Sigmoid colon (tissue), 7 donors: ENCODE results near the gene LAMC1. TPM values are rescaled to one million over a fixed set of nuclear protein-coding genes. Genes with fewer than 3 reads are reported as not detected.

ENCODE experiments used
- DNase-seq: peaks from one replicate; pipeline ENCODE4 v3.0.0-alpha.2; 2019
- H3K27ac ChIP-seq, 4 donors: fragments of 200-600 bp; sonication (generic); one replicate each; pipeline ENCODE4 v1.5.1; 2016 to 2019; ENCODE audit warnings: mild to moderate bottlenecking in 1 of 4
- H3K27me3 ChIP-seq, 3 donors: fragments of 200-600 bp; sonication (generic); one replicate each; pipeline ENCODE4 v1.5.1; 2019; ENCODE audit warnings: mild to moderate bottlenecking in 1 of 3
- H3K36me3 ChIP-seq, 4 donors: fragments of 200-600 bp; sonication (generic); one replicate each; pipeline ENCODE4 v1.5.1; 2016 to 2019
- H3K4me1 ChIP-seq, 4 donors: fragments of 200-600 bp; sonication (generic); one replicate each; pipeline ENCODE4 v1.5.1; 2017 to 2019
- H3K4me3 ChIP-seq, 4 donors: fragments of 200-600 bp; sonication (generic); one replicate each; pipeline ENCODE4 v1.5.1; 2017 to 2019; ENCODE audit warnings: mild to moderate bottlenecking in 2 of 4, moderate library complexity in 1 of 4
- H3K9me3 ChIP-seq, 4 donors: fragments of 200-600 bp in 3 of 4; sonication (generic) in 3 of 4; one replicate each; pipeline versions ENCODE4 v1.5.1 to v1.6.1; 2013 to 2019
- EP300 ChIP-seq, 4 donors: sonication (generic); formaldehyde crosslinking; IDR thresholded peaks; one replicate each; pipeline ENCODE4 v1.6.1; 2017; ENCODE audit warnings: antibody characterized with exemption in 4 of 4
- POLR2A ChIP-seq, 2 donors: fragments of 450-650 bp; IDR thresholded peaks; one replicate each; pipeline ENCODE4 v1.6.1; 2016; ENCODE audit warnings: antibody characterized with exemption in 2 of 2, mild to moderate bottlenecking in 2 of 2, moderate library complexity in 2 of 2
- POLR2AphosphoS5 ChIP-seq, 4 donors: sonication (generic); formaldehyde crosslinking; IDR thresholded peaks; one replicate each; pipeline ENCODE4 v1.6.1; 2017; ENCODE audit warnings: antibody characterized with exemption in 4 of 4
- WGBS, 2 donors: extraction: QIAGEN DNeasy Blood & Tissue Kit; methylation state at CpG; one replicate each; pipeline ENCODE4 v1.1.7; 2013; 5-methylcytosine and 5-hydroxymethylcytosine counted together
- intact Hi-C: fragments of 100-400 bp; cut with DNase I; formaldehyde crosslinking; loops from one replicate; pipeline ENCODE4 v1.15.1; 2023
- polyA plus RNA-seq, 3 donors: library from polyadenylated mRNA; stranded (reverse); fragments of 200-250 nt; gene quantifications; one replicate each; pipeline ENCODE4 v1.2.3, GENCODE V29; 2013
- total RNA-seq, 4 donors: library from RNA; depleted of rRNA; stranded (reverse); fragments of >200 nt; gene quantifications; one replicate each; pipeline ENCODE4 v1.1.0, GENCODE V29; 2016
- TF ChIP-seq, protein P1 (sequence below), 4 experiments: fragments of 450-650 bp in 3 of 4; fragments of 200-600 bp in 1 of 4; IDR thresholded peaks; one replicate each; pipeline ENCODE4 v1.5.1; 2016 to 2019; ENCODE audit warnings: antibody characterized with exemption in 4 of 4, mild to moderate bottlenecking in 3 of 4, moderate library complexity in 2 of 4
- donor health status: healthy with polysubstance abuse.
- donor health status: Bipolar disorder and iron deficiency.
- donor health status: healthy.

LAMC1 gene
- total and polyA plus RNA-seq, 7 donors, result 3.5 to 542 (median 269) TPM

DNA sequence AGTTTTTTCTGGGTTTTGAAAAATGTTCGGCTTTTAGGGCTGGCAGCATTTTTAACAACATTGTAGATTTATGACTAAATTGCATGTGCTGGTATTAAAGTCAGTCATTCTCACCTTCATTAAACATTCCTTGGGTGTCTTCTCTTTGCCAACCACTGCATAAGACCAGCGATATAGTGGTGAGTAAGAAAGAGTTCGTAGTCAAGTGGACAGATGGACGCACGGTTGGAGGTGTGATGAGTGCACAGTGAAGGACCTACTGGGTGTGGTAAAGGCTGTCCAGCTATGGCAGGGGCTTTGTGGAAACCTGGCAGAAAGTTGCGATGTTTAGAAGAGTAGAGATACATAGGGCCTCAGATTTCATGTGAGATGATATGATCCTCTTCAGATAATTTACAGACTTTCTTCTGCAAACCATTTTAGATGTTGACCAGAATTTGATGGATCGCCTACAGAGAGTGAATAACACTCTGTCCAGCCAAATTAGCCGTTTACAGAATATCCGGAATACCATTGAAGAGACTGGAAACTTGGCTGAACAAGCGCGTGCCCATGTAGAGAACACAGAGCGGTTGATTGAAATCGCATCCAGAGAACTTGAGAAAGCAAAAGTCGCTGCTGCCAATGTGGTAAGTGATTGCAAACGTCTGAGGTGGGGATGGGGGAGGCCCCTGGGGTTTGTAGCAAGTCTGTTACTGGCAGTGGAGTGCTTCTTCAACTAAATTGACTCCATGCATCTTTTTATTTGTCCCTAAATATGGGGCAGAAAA is 106.9 kb downstream of the LAMC1 start:
- peak; percentile 83 for DNase-seq
- no peaks in the 10 kb centered on the region for H3K27me3 ChIP-seq
- H3K27ac ChIP-seq, result peak overlapping the region; percentile 32 to 56 (median 42)
- intact Hi-C loops, result no loop called here
- H3K4me1 ChIP-seq, result peaks cover 0 to 14% (median 5%) of the 10 kb centered on the region in 4 donors
- H3K4me3 ChIP-seq, result no peak overlapping the region
- TF ChIP-seq POLR2AphosphoS5 (IDR thresholded peaks at IDR 0.05) (peak in 2 of 4 donors; percentile 52 to 56), EP300 (IDR thresholded peaks at IDR 0.05) (peak in 1 of 4 donors; percentile 11), POLR2A (IDR thresholded peaks at IDR 0.05) (no peak)
- TF ChIP-seq, protein P1, sequence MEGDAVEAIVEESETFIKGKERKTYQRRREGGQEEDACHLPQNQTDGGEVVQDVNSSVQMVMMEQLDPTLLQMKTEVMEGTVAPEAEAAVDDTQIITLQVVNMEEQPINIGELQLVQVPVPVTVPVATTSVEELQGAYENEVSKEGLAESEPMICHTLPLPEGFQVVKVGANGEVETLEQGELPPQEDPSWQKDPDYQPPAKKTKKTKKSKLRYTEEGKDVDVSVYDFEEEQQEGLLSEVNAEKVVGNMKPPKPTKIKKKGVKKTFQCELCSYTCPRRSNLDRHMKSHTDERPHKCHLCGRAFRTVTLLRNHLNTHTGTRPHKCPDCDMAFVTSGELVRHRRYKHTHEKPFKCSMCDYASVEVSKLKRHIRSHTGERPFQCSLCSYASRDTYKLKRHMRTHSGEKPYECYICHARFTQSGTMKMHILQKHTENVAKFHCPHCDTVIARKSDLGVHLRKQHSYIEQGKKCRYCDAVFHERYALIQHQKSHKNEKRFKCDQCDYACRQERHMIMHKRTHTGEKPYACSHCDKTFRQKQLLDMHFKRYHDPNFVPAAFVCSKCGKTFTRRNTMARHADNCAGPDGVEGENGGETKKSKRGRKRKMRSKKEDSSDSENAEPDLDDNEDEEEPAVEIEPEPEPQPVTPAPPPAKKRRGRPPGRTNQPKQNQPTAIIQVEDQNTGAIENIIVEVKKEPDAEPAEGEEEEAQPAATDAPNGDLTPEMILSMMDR (IDR thresholded peaks at IDR 0.05), result no peak
- 83 to 89% methylated on average over 15 of the region's 15 CpGs for WGBS, 2 donors
- H3K36me3 ChIP-seq, result peaks cover 26 to 98% (median 69%) of the 10 kb centered on the region in 4 donors
- no peaks in the 10 kb centered on the region for H3K9me3 ChIP-seq

DNA sequence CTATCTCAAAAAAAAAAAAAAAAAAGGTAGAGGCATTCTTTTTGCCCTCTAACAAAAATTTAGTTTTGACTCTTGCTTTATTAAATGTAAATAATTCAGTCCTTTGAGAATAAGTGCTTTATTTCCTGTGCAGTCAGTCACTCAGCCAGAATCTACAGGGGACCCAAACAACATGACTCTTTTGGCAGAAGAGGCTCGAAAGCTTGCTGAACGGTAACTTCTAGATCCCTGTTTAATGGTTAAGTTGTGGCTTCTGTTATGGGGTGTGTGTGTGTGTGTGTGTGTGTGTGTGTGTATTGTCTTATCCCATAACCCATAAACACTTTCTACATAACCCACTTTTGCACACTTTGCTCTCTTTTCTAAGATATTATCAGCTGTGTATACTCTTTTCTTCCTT is 107.9 kb downstream of the LAMC1 start:
- Histone ChIP-seq H3K4me3 (no peak overlapping the region), H3K9me3 (no peaks in the 10 kb centered on the region), H3K4me1 (peaks cover 0 to 14% (median 5%) of the 10 kb centered on the region in 4 donors), H3K36me3 (peaks cover 29 to 98% (median 65%) of the 10 kb centered on the region in 4 donors), H3K27me3 (no peaks in the 10 kb centered on the region), H3K27ac (peak overlapping the region in 2 of 4 donors; percentile 50 to 56)
- 58 to 79% methylated on average over 2 of the region's 2 CpGs for WGBS, 2 donors
- intact Hi-C loops, result no loop called here
- DNase-seq, result no peak
- TF ChIP-seq, protein P1 (IDR thresholded peaks at IDR 0.05), result no peak
- TF ChIP-seq POLR2A (IDR thresholded peaks at IDR 0.05), result no peak
- TF ChIP-seq POLR2AphosphoS5 (IDR thresholded peaks at IDR 0.05), result no peak
- TF ChIP-seq EP300 (IDR thresholded peaks at IDR 0.05), result no peak

DNA sequence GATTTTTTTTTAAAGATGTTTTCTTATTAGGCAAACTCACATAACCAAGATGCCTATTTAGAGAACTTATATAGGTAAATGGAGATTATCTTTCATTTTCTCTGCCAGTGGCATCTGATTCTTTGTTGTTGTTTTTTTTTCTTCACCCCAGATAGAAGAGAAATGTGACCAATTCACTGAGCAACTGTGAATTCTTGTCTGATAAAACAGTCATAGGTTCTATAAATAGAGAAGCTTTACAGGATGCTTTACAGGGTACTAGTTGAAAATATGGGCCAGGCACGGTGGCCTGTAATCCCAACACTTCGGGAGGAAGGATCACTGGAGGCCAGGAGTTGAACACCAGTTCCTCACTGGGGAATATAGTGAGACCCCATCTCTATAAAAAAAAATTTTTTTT is 112.1 kb downstream of the LAMC1 start:
- Histone ChIP-seq H3K4me3 (no peak overlapping the region), H3K9me3 (no peaks in the 10 kb centered on the region), H3K27ac (peak overlapping the region in 2 of 4 donors; percentile 28 to 77), H3K27me3 (no peaks in the 10 kb centered on the region), H3K36me3 (peaks cover 23 to 69% (median 38%) of the 10 kb centered on the region in 4 donors), H3K4me1 (peaks cover 0 to 44% (median 36%) of the 10 kb centered on the region in 4 donors)
- TF ChIP-seq EP300 (IDR thresholded peaks at IDR 0.05), result no peak
- intact Hi-C loops, result loop anchor here (5.0 kb wide), 3 partner anchors 43 to 177 kb away; no protein-coding TSS in a partner anchor
- no peak for DNase-seq
- WGBS, 2 donors, result 91 to 92% methylated on average over 2 of the region's 2 CpGs

DNA sequence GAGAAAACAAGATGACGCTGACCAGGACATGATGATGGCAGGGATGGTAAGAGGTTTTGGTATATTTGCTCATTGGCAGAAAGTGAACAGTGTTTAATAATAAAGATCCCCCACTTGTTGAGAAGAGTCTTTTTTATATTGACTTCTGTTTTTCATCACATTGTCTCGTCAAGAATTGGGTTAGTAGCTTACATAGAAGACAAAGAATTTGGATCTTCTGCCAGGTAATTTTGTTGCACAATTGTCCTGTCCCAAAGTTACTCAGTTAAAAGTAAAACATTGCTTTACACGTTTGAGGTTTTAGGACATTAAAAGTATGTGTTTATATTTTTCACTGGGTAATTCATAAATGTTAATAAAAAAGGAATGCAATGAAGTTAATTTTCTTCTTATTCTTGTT is 114.6 kb downstream of the LAMC1 start:
- TF ChIP-seq, protein P1 (IDR thresholded peaks at IDR 0.05), result no peak
- TF ChIP-seq EP300 (IDR thresholded peaks at IDR 0.05) (peak in 3 of 4 donors; percentile 14 to 88 (median 60)), POLR2A (IDR thresholded peaks at IDR 0.05) (no peak), POLR2AphosphoS5 (IDR thresholded peaks at IDR 0.05) (peak; percentile 77 to 91 (median 88))
- Histone ChIP-seq H3K27me3 (no peaks in the 10 kb centered on the region), H3K36me3 (peaks cover 12 to 63% (median 38%) of the 10 kb centered on the region in 4 donors), H3K9me3 (no peaks in the 10 kb centered on the region), H3K4me3 (no peak overlapping the region), H3K27ac (peak overlapping the region; percentile 71 to 82 (median 78)), H3K4me1 (peaks cover 0 to 55% (median 44%) of the 10 kb centered on the region in 4 donors)
- 80 to 83% methylated on average over 3 of the region's 3 CpGs for WGBS, 2 donors
- intact Hi-C loops, result loop anchor here (5.0 kb wide), 3 partner anchors 45 to 175 kb away; no protein-coding TSS in a partner anchor
- no peak for DNase-seq

DNA sequence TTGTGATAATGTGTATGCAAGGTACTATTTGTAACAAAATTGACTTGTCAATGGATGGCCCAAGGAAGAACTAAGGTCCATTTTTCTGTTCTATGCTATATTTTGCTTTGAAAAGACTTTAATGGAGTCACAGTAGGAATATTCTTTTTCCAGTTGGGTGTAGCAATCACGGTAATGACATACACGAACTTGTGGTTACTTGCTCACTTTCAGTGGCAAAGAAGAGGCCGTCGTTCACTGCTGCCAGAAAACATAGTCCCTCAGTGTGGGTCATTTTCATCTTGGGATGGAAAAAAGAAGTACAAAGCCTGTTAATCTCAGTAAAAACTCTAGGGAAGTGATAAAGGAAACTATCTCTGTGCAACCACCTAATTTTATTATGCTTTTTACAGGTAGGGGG is 115.1 kb downstream of the LAMC1 start:
- WGBS, 2 donors, result 65 to 68% methylated on average over 4 of the region's 4 CpGs
- DNase-seq, result no peak
- Histone ChIP-seq H3K27ac (peak overlapping the region; percentile 71 to 82 (median 78)), H3K9me3 (no peaks in the 10 kb centered on the region), H3K4me1 (peaks cover 0 to 55% (median 44%) of the 10 kb centered on the region in 4 donors), H3K36me3 (peaks cover 12 to 63% (median 36%) of the 10 kb centered on the region in 4 donors), H3K4me3 (no peak overlapping the region), H3K27me3 (no peaks in the 10 kb centered on the region)
- TF ChIP-seq, protein P1 (IDR thresholded peaks at IDR 0.05), result no peak
- TF ChIP-seq POLR2AphosphoS5 (IDR thresholded peaks at IDR 0.05), result no peak
- no peak for TF ChIP-seq EP300 (IDR thresholded peaks at IDR 0.05)
- TF ChIP-seq POLR2A (IDR thresholded peaks at IDR 0.05), result no peak
- intact Hi-C loops, result loop anchor here (5.0 kb wide), 3 partner anchors 46 to 174 kb away; no protein-coding TSS in a partner anchor
